Psoas muscle (tissue), 8 donors: Measurements from ENCODE around the gene RANBP17. TPM values are rescaled to one million over a fixed set of nuclear protein-coding genes. Genes with fewer than 3 reads are reported as not detected.

Experiments used
- ATAC-seq, 4 donors: fragments of 200-7000 bp; cut with Tn5 transposase; one replicate each; pipeline ENCODE4 v1.9.1; 2020; ENCODE audit warnings: moderate library complexity in 3 of 4, mild to moderate bottlenecking in 2 of 4
- DNase-seq, 2 donors: peaks; one replicate each; pipeline ENCODE4 v3.0.0-alpha.2; 2020
- H3K27ac ChIP-seq: fragments of 200-600 bp; one replicate; pipeline ENCODE4 v1.8.0; 2022
- H3K27me3 ChIP-seq, 3 donors: fragments of 200-600 bp in 1 of 3; one replicate each; pipeline versions ENCODE4 v1.6.1 to v1.8.0; 2013 to 2022; ENCODE audit warnings: low read length in 2 of 3, mild to moderate bottlenecking in 2 of 3, moderate library complexity in 1 of 3; ENCODE audit not compliant: insufficient read depth in 3 of 3
- H3K36me3 ChIP-seq, 2 donors: fragments of 200-600 bp in 1 of 2; one replicate each; pipeline versions ENCODE4 v1.6.1 to v1.8.0; 2013 to 2022; ENCODE audit warnings: low read depth in 1 of 2, mild to moderate bottlenecking in 1 of 2, moderate library complexity in 1 of 2; ENCODE audit not compliant: insufficient read depth in 1 of 2
- H3K4me1 ChIP-seq: fragments of 200-600 bp; one replicate; pipeline ENCODE4 v1.8.0; 2022
- H3K4me3 ChIP-seq: fragments of 200-600 bp; one replicate; pipeline ENCODE4 v1.8.0; 2022; ENCODE audit warnings: mild to moderate bottlenecking
- H3K9me3 ChIP-seq: fragments of 200-600 bp; one replicate; pipeline ENCODE4 v1.8.0; 2022
- CTCF ChIP-seq: fragments of 200-600 bp; IDR thresholded peaks from one replicate; pipeline ENCODE4 v1.8.0; 2022; ENCODE audit warnings: antibody characterized with exemption
- WGBS, 3 donors: extraction: QIAGEN DNeasy Blood & Tissue Kit; methylation state at CpG; one replicate each; pipeline versions ENCODE4 v1.1.6 to v1.1.7; 2013; 5-methylcytosine and 5-hydroxymethylcytosine counted together
- intact Hi-C, 2 donors: fragments of 100-400 bp; cut with DNase I; formaldehyde crosslinking; loops; one replicate each; pipeline versions ENCODE4 v1.11.0 to v1.14.2; 2022
- polyA plus RNA-seq, 3 donors: library from polyadenylated mRNA; stranded (reverse); fragments of 200-250 nt; gene quantifications; one replicate each; pipeline ENCODE4 v1.2.3, GENCODE V29; 2013
- total RNA-seq, 4 donors: library from RNA; stranded (reverse); fragmentation: NEBNext Ultra II Directional in 2 of 4; extraction: Animal tissue kit (Norgen Biotek cat#: 25700) in 2 of 4; gene quantifications; one replicate each; pipeline versions ENCODE4 v1.2.1 to v1.2.4, GENCODE V29; 2021 to 2023
- donor health status: healthy with polysubstance abuse.
- donor health status: DM: no; HTN: no; CAD: no; lungs with moderate emphysema.
- donor health status: Bipolar disorder and iron deficiency.
- donor health status: healthy.
- donor health status: DM: yes; HTN: yes; CAD: no.
- donor health status: DM: no; HTN: no; CAD: no.
- donor health status: DM: no; HTN: no; CAD: no.
- donor health status: DM: yes; HTN: yes; CAD: no.

Gene RANBP17
- total and polyA plus RNA-seq, 7 donors, result 0.03 to 3.2 (median 1.0) TPM

- H3K9me3 ChIP-seq, result no peaks in the 10 kb centered on the region
- WGBS, 3 donors, result 75 to 81% (median 81%) methylated on average over 7 of the region's 7 CpGs
- TF ChIP-seq CTCF, result no peak
- no peak for DNase-seq
- H3K27me3 ChIP-seq, result no peaks in the 10 kb centered on the region
- intact Hi-C loops, result no loop called here
- H3K27ac ChIP-seq, result no peak overlapping the region
- ATAC-seq, result no peak
- no peak overlapping the region for H3K4me3 ChIP-seq
- no peaks in the 10 kb centered on the region for H3K4me1 ChIP-seq
- no peaks in the 10 kb centered on the region for H3K36me3 ChIP-seq
Observed at GRCh38 chr5:171080186-171080938, 218.5 kb downstream of the RANBP17 start.

- WGBS, 3 donors, result 54 to 65% (median 58%) methylated on average over 1 of the region's 1 CpG
- Histone ChIP-seq H3K4me3 (no peak overlapping the region), H3K9me3 (no peaks in the 10 kb centered on the region), H3K27ac (no peak overlapping the region), H3K4me1 (no peaks in the 10 kb centered on the region), H3K36me3 (no peaks in the 10 kb centered on the region), H3K27me3 (no peaks in the 10 kb centered on the region)
- TF ChIP-seq CTCF, result no peak
- intact Hi-C loops, result no loop called here
- DNase-seq (no peak), ATAC-seq (no peak)
Observed at GRCh38 chr5:171081319-171081718, 219.5 kb downstream of the RANBP17 start.

- DNase-seq (no peak), ATAC-seq (no peak)
- Histone ChIP-seq H3K9me3 (no peaks in the 10 kb centered on the region), H3K4me1 (no peaks in the 10 kb centered on the region), H3K4me3 (no peak overlapping the region), H3K27ac (no peak overlapping the region), H3K36me3 (no peaks in the 10 kb centered on the region), H3K27me3 (no peaks in the 10 kb centered on the region)
- no peak for TF ChIP-seq CTCF
- 86 to 89% (median 86%) methylated on average over 2 of the region's 2 CpGs for WGBS, 3 donors
- intact Hi-C loops, result no loop called here
Observed at GRCh38 chr5:171092194-171092593, 230.4 kb downstream of the RANBP17 start.

GRCh38 chr5:171093598-171093997 is 231.8 kb downstream of the RANBP17 start:
- intact Hi-C loops, result no loop called here
- H3K27ac ChIP-seq, result no peak overlapping the region
- H3K9me3 ChIP-seq, result no peaks in the 10 kb centered on the region
- ATAC-seq (no peak), DNase-seq (no peak)
- TF ChIP-seq CTCF, result no peak
- no peaks in the 10 kb centered on the region for H3K27me3 ChIP-seq
- H3K4me3 ChIP-seq, result no peak overlapping the region
- H3K4me1 ChIP-seq, result no peaks in the 10 kb centered on the region
- H3K36me3 ChIP-seq, result no peaks in the 10 kb centered on the region

- H3K9me3 ChIP-seq, result no peaks in the 10 kb centered on the region
- TF ChIP-seq CTCF, result no peak
- ATAC-seq, result no peak
- H3K4me3 ChIP-seq, result no peak overlapping the region
- no peaks in the 10 kb centered on the region for H3K4me1 ChIP-seq
- 74 to 79% (median 76%) methylated on average over 3 of the region's 3 CpGs for WGBS, 3 donors
- H3K27me3 ChIP-seq, result no peaks in the 10 kb centered on the region
- H3K27ac ChIP-seq, result no peak overlapping the region
- H3K36me3 ChIP-seq, result no peaks in the 10 kb centered on the region
- no peak for DNase-seq
- intact Hi-C loops, result no loop called here
Observed at GRCh38 chr5:171094356-171094755, 232.5 kb downstream of the RANBP17 start.
